Loucy (cell line): ENCODE measurements around the gene RAVER2.

Experiments
- H2AFZ ChIP-seq: fragments of 200-600 bp; sonication (generic); 2 replicates; pipeline ENCODE4 v1.6.0; 2016; ENCODE audit warnings: antibody characterized with exemption, mild to moderate bottlenecking, low read length, moderate library complexity
- H3F3A ChIP-seq: fragments of 200-600 bp; 2 replicates; pipeline ENCODE4 v1.6.0; 2016; ENCODE audit warnings: antibody characterized with exemption, low read depth, mild to moderate bottlenecking
- H3K27me3 ChIP-seq: fragments of 200-600 bp; sonication (generic); 2 replicates; pipeline ENCODE4 v1.6.1; 2014; ENCODE audit warnings: low read length, mild to moderate bottlenecking; ENCODE audit not compliant: insufficient read depth, poor library complexity, severe bottlenecking
- H3K36me3 ChIP-seq: fragments of 200-600 bp; sonication (generic); 2 replicates; pipeline ENCODE4 v1.6.1; 2016; ENCODE audit warnings: low read length; ENCODE audit not compliant: insufficient read depth
- H3K4me1 ChIP-seq: fragments of 200-600 bp; sonication (generic); 2 replicates; pipeline ENCODE4 v1.5.1; 2014; ENCODE audit warnings: low read length, mild to moderate bottlenecking; ENCODE audit not compliant: insufficient read depth, poor library complexity, severe bottlenecking
- H3K4me2 ChIP-seq: fragments of 200-600 bp; sonication (generic); 2 replicates; pipeline ENCODE4 v1.6.0; 2014; ENCODE audit warnings: antibody characterized with exemption, low read length, low read depth, mild to moderate bottlenecking; ENCODE audit not compliant: poor library complexity, severe bottlenecking
- H3K4me3 ChIP-seq: fragments of 200-600 bp; sonication (generic); 2 replicates; pipeline ENCODE4 v1.5.1; 2014; ENCODE audit warnings: low read length, mild to moderate bottlenecking, mixed read lengths; ENCODE audit not compliant: poor library complexity, severe bottlenecking
- H3K79me2 ChIP-seq: fragments of 200-600 bp; sonication (generic); 2 replicates; pipeline ENCODE4 v1.6.1; 2014; ENCODE audit warnings: low read length; ENCODE audit not compliant: insufficient read depth
- H3K9ac ChIP-seq: fragments of 200-600 bp; sonication (generic); 2 replicates; pipeline ENCODE4 v1.6.0; 2014; ENCODE audit warnings: mild to moderate bottlenecking, low read depth, low read length, moderate library complexity; ENCODE audit not compliant: poor library complexity, severe bottlenecking
- H3K9me2 ChIP-seq: fragments of 200-600 bp; sonication (generic); replicated peaks from 2 replicates; pipeline ENCODE4 v1.6.1; 2016; ENCODE audit warnings: low read depth, low read length, mixed read lengths
- H3K9me3 ChIP-seq: fragments of 200-600 bp; sonication (generic); 2 replicates; pipeline ENCODE4 v1.6.1; 2014; ENCODE audit warnings: mild to moderate bottlenecking, antibody characterized with exemption, low read length, low read depth; ENCODE audit not compliant: insufficient read depth
- H4K20me1 ChIP-seq: fragments of 200-600 bp; sonication (generic); 2 replicates; pipeline ENCODE4 v1.6.0; 2014; ENCODE audit warnings: antibody characterized with exemption, low read length, mild to moderate bottlenecking; ENCODE audit not compliant: insufficient read depth, poor library complexity, severe bottlenecking
- EZH2phosphoT487 ChIP-seq: fragments of 200-600 bp; IDR thresholded peaks from 2 replicates; pipeline ENCODE4 v1.6.1; 2018; ENCODE audit warnings: antibody characterized with exemption, mild to moderate bottlenecking, moderate library complexity, borderline replicate concordance
- TF ChIP-seq, protein P1 (sequence below): fragments of 200-600 bp; sonication (generic); conservative IDR thresholded peaks from 2 replicates; pipeline ENCODE4 v1.5.1; 2014; ENCODE audit warnings: mild to moderate bottlenecking, antibody characterized with exemption, low read length

The RAVER2 gene

DNA sequence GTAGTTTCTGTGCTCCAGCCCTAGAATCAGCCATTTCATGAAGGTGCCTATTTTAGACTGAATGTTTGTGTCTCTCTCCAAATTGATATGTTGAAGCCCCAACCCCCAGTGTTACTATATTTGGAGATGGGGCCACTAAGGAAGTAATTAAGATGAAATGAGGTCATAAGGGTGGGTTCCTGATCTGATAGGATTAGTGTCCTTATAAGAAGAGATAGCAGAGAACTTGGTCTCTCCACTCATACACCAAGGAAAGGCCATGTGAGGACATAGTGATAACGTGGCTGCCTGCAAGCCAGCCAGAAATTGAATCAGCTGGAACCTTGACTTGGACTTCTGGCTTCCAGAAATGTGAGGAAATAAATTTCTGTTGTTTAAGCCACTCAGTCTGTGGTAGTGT lies 12.3 kb downstream of the RAVER2 start:
- H3K4me1 ChIP-seq: peaks cover 22% of the 10 kb centered on the region
- H3K4me2 ChIP-seq: no peak overlapping the region
- TF ChIP-seq EZH2phosphoT487: no peak
- TF ChIP-seq, protein P1, sequence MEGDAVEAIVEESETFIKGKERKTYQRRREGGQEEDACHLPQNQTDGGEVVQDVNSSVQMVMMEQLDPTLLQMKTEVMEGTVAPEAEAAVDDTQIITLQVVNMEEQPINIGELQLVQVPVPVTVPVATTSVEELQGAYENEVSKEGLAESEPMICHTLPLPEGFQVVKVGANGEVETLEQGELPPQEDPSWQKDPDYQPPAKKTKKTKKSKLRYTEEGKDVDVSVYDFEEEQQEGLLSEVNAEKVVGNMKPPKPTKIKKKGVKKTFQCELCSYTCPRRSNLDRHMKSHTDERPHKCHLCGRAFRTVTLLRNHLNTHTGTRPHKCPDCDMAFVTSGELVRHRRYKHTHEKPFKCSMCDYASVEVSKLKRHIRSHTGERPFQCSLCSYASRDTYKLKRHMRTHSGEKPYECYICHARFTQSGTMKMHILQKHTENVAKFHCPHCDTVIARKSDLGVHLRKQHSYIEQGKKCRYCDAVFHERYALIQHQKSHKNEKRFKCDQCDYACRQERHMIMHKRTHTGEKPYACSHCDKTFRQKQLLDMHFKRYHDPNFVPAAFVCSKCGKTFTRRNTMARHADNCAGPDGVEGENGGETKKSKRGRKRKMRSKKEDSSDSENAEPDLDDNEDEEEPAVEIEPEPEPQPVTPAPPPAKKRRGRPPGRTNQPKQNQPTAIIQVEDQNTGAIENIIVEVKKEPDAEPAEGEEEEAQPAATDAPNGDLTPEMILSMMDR: no peak
- peaks cover 11% of the 10 kb centered on the region; the same call in 1 of the 2 replicates for H3K9me3 ChIP-seq
- no peak overlapping the region for H3K9ac ChIP-seq
- no peaks in the 10 kb centered on the region for H3F3A ChIP-seq
- peaks cover 3% of the 10 kb centered on the region for H4K20me1 ChIP-seq
- H2AFZ ChIP-seq: no peak overlapping the region
- peaks cover 4% of the 10 kb centered on the region; the same call in 1 of the 2 replicates for H3K36me3 ChIP-seq
- H3K4me3 ChIP-seq: no peak overlapping the region
- H3K79me2 ChIP-seq: peaks cover 75% of the 10 kb centered on the region
- no peaks in the 10 kb centered on the region for H3K9me2 ChIP-seq
- H3K27me3 ChIP-seq: no peaks in the 10 kb centered on the region

DNA sequence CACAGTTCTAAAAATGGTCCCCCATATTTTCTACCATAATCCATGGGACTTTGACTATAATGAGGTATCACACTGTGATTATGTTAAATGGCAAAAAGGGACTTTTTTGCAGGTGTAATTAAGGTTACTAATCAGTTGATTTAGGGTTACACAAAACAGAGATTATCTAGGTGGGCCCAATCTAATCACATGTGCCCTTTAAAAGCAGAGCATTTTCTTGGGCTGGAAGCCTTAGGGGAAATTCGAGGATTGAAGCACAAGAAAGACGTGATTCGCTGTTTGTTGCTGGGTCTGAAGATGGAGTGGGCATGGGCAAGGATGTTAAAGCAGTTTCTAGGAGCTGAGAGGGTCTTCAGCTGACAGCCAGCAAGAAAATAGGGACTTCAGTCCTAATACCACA lies 13.4 kb downstream of the RAVER2 start:
- Histone ChIP-seq H3F3A (no peaks in the 10 kb centered on the region), H3K27me3 (no peaks in the 10 kb centered on the region), H3K9me2 (no peaks in the 10 kb centered on the region), H3K4me2 (no peak overlapping the region), H2AFZ (no peak overlapping the region), H4K20me1 (no peaks in the 10 kb centered on the region), H3K4me3 (no peak overlapping the region), H3K9ac (no peak overlapping the region), H3K9me3 (peaks cover 11% of the 10 kb centered on the region; the same call in 1 of the 2 replicates), H3K79me2 (peaks cover 71% of the 10 kb centered on the region), H3K4me1 (peaks cover 17% of the 10 kb centered on the region), H3K36me3 (peaks cover 4% of the 10 kb centered on the region; the same call in 1 of the 2 replicates)
- TF ChIP-seq, protein P1: no peak
- no peak for TF ChIP-seq EZH2phosphoT487

DNA sequence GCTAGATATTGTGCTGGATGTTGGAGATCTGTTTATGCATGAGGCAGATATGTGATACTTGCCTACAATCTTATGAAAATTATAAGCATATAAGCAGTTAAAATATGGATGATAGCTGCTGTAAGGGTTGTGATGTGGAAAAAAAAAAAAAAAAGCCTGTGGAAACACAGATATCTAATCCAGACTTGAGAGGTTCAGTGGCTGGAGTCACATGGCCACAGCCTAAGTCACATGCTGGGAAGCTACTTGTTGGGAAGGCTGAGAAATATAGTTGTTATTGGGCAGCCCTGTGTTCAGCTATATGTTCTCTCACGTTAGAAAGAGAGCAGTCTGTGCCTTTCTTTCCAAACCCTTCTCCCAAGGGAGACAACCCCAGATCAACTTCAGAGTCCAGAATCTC lies 15.1 kb downstream of the RAVER2 start:
- Histone ChIP-seq H3K9ac (no peak overlapping the region), H3K9me2 (no peaks in the 10 kb centered on the region), H3K4me3 (no peak overlapping the region), H3K27me3 (no peaks in the 10 kb centered on the region), H3K36me3 (peaks cover 4% of the 10 kb centered on the region; the same call in 1 of the 2 replicates), H4K20me1 (no peaks in the 10 kb centered on the region), H2AFZ (no peak overlapping the region), H3K79me2 (peaks cover 61% of the 10 kb centered on the region), H3F3A (no peaks in the 10 kb centered on the region), H3K4me2 (no peak overlapping the region), H3K9me3 (peaks cover 11% of the 10 kb centered on the region; the same call in 1 of the 2 replicates), H3K4me1 (peaks cover 17% of the 10 kb centered on the region)
- no peak for TF ChIP-seq EZH2phosphoT487
- TF ChIP-seq, protein P1: no peak
